IMR-90 (cell line): Measurements from ENCODE around the gene NAA15. TPM values are rescaled to one million over a fixed set of nuclear protein-coding genes. Genes with fewer than 3 reads are reported as not detected.

Source experiments
- ATAC-seq: fragments of 200-7000 bp; cut with Tn5 transposase; 2 replicates; pipeline ENCODE4 v1.9.1; 2020; ENCODE audit warnings: low read depth, mild to moderate bottlenecking, moderate library complexity
- BruUV-seq: library from RNA; stranded (reverse); fragments of 400-500 nt; replicated peaks from 2 replicates; lab custom pipeline; 2021; lab: Mats Ljungman, UMichigan
- CTCF ChIA-PET: fragments of 300-600 bp; formaldehyde crosslinking; extraction: SDS; loops from one replicate; lab custom pipeline; 2021; ENCODE audit warnings: antibody characterized with exemption; lab: Yijun Ruan, JAX
- POLR2A ChIA-PET: fragments of 300-600 bp; sonication (Branson Sonifier 250); formaldehyde crosslinking; loops from one replicate; lab custom pipeline; 2022; ENCODE audit warnings: antibody characterized with exemption; ENCODE audit not compliant: unreplicated experiment; lab: Charles Lee
- DNase-seq: peaks from one replicate; pipeline ENCODE4 v3.0.0; 2013
- H2AFZ ChIP-seq: replicated peaks from 2 replicates; pipeline ENCODE3; 2013; ENCODE audit warnings: low read length, mild to moderate bottlenecking; ENCODE audit not compliant: poor library complexity
- H2AK5ac ChIP-seq: 2 replicates; pipeline ENCODE4 v1.6.1; 2013; ENCODE audit warnings: low read depth, low read length, inconsistent platforms
- H2AK9ac ChIP-seq: replicated peaks from 2 replicates; pipeline ENCODE3; 2013; ENCODE audit warnings: mild to moderate bottlenecking, low read depth, low read length, moderate library complexity; ENCODE audit not compliant: poor library complexity
- H2BK120ac ChIP-seq: 2 replicates; pipeline ENCODE4 v1.6.1; 2013; ENCODE audit warnings: low read depth, low read length, inconsistent platforms
- H2BK15ac ChIP-seq: 3 replicates; pipeline ENCODE4 v1.6.1; 2013; ENCODE audit warnings: low read depth, low read length, inconsistent platforms
- H2BK20ac ChIP-seq: 2 replicates; pipeline ENCODE4 v1.6.1; 2013; ENCODE audit warnings: low read depth, mild to moderate bottlenecking, inconsistent platforms, low read length, moderate library complexity
- H2BK5ac ChIP-seq: 2 replicates; pipeline ENCODE4 v1.6.1; 2013; ENCODE audit warnings: mild to moderate bottlenecking, low read depth, low read length, inconsistent platforms; ENCODE audit not compliant: poor library complexity, severe bottlenecking
- H3K14ac ChIP-seq: replicated peaks from 2 replicates; pipeline ENCODE4 v1.6.1; 2013; ENCODE audit warnings: low read depth, low read length, inconsistent platforms
- H3K18ac ChIP-seq: 2 replicates; pipeline ENCODE4 v1.6.1; 2013; ENCODE audit warnings: low read depth, low read length, control low read depth
- H3K23ac ChIP-seq: 2 replicates; pipeline ENCODE4 v1.6.1; 2013; ENCODE audit warnings: low read depth, low read length, inconsistent platforms
- H3K27ac ChIP-seq: 2 replicates; pipeline ENCODE4 v1.5.1; 2013; ENCODE audit warnings: mild to moderate bottlenecking, control low read depth, low read length; ENCODE audit not compliant: insufficient read depth
- H3K27me3 ChIP-seq: 2 replicates; pipeline ENCODE4 v1.6.1; 2013; ENCODE audit warnings: low read length; ENCODE audit not compliant: control insufficient read depth, insufficient read depth
- H3K36me3 ChIP-seq: 2 replicates; pipeline ENCODE4 v1.6.1; 2013; ENCODE audit warnings: low read length, mixed read lengths; ENCODE audit not compliant: control insufficient read depth, insufficient read depth
- H3K4ac ChIP-seq: 2 replicates; pipeline ENCODE4 v1.6.1; 2013; ENCODE audit warnings: low read depth, low read length, inconsistent platforms
- H3K4me1 ChIP-seq: 2 replicates; pipeline ENCODE4 v1.6.1; 2013; ENCODE audit warnings: low read length, mixed read lengths; ENCODE audit not compliant: control insufficient read depth, insufficient read depth
- H3K4me2 ChIP-seq: 2 replicates; pipeline ENCODE4 v1.6.1; 2013; ENCODE audit warnings: low read depth, mild to moderate bottlenecking, control low read depth, low read length, moderate library complexity
- H3K4me3 ChIP-seq: 2 replicates; pipeline ENCODE4 v1.5.1; 2013; ENCODE audit warnings: low read depth, mild to moderate bottlenecking, control low read depth, low read length, moderate library complexity; ENCODE audit not compliant: insufficient read depth
- H3K56ac ChIP-seq: 2 replicates; pipeline ENCODE4 v1.6.1; 2013; ENCODE audit warnings: low read length, inconsistent platforms; ENCODE audit not compliant: insufficient read depth; ENCODE audit errors: extremely low read depth
- H3K79me1 ChIP-seq, 2 experiments: 2 replicates each; pipeline ENCODE4 v1.6.1; 2013; ENCODE audit warnings: low read length in 2 of 2, inconsistent platforms in 1 of 2, low read depth in 1 of 2
- H3K9ac ChIP-seq: 2 replicates; pipeline ENCODE4 v1.6.1; 2013; ENCODE audit warnings: low read depth, low read length, control low read depth
- H3K9me1 ChIP-seq: 2 replicates; pipeline ENCODE4 v1.6.1; 2013; ENCODE audit warnings: low read length, inconsistent platforms; ENCODE audit not compliant: insufficient read depth
- H3K9me3 ChIP-seq: 2 replicates; pipeline ENCODE4 v1.6.1; 2013; ENCODE audit warnings: low read length; ENCODE audit not compliant: control insufficient read depth, insufficient read depth
- H4K20me1 ChIP-seq: 2 replicates; pipeline ENCODE4 v1.6.1; 2013; ENCODE audit warnings: low read length, inconsistent platforms; ENCODE audit not compliant: insufficient read depth
- H4K5ac ChIP-seq: 2 replicates; pipeline ENCODE4 v1.6.1; 2013; ENCODE audit warnings: mild to moderate bottlenecking, low read depth, low read length, control low read depth
- H4K8ac ChIP-seq, 2 experiments: 2 replicates each; pipeline ENCODE4 v1.6.1; 2013; ENCODE audit warnings: low read depth in 2 of 2, low read length in 2 of 2, control low read depth in 1 of 2, inconsistent platforms in 1 of 2
- H4K91ac ChIP-seq: 2 replicates; pipeline ENCODE4 v1.6.1; 2013; ENCODE audit warnings: low read depth, low read length, inconsistent platforms; ENCODE audit not compliant: insufficient read depth
- BHLHE40 ChIP-seq: fragments of 150-350 bp; IDR thresholded peaks from 2 replicates; pipeline ENCODE4 v1.6.1; 2016; ENCODE audit warnings: mild to moderate bottlenecking, low read depth, low read length
- CEBPB ChIP-seq: IDR thresholded peaks from 2 replicates; pipeline ENCODE4 v1.6.1; 2012; ENCODE audit warnings: low read depth, low read length, improper control_type of control experiment
- CHD1 ChIP-seq: IDR thresholded peaks from 2 replicates; pipeline ENCODE4 v1.6.1; 2012; ENCODE audit warnings: low read depth, low read length, improper control_type of control experiment
- FOS ChIP-seq: fragments of 150-350 bp; IDR thresholded peaks from 2 replicates; pipeline ENCODE4 v1.6.1; 2016; ENCODE audit warnings: low read depth, low read length
- MAFK ChIP-seq: IDR thresholded peaks from 2 replicates; pipeline ENCODE4 v1.6.1; 2012; ENCODE audit warnings: low read depth, low read length, improper control_type of control experiment
- MXI1 ChIP-seq: IDR thresholded peaks from 2 replicates; pipeline ENCODE4 v1.6.1; 2012; ENCODE audit warnings: low read depth, mild to moderate bottlenecking, low read length, moderate library complexity, borderline replicate concordance
- NFE2L2 ChIP-seq: fragments of 150-350 bp; IDR thresholded peaks from 2 replicates; pipeline ENCODE4 v1.6.1; 2016; ENCODE audit warnings: low read depth, mild to moderate bottlenecking, low read length
- POLR2A ChIP-seq: IDR thresholded peaks from 2 replicates; pipeline ENCODE4 v1.6.1; 2012; ENCODE audit warnings: mild to moderate bottlenecking, low read depth, low read length
- RAD21 ChIP-seq: IDR thresholded peaks from 2 replicates; pipeline ENCODE4 v1.6.1; 2012; ENCODE audit warnings: low read length, improper control_type of control experiment
- RCOR1 ChIP-seq: IDR thresholded peaks from 2 replicates; pipeline ENCODE4 v1.6.1; 2012; ENCODE audit warnings: mild to moderate bottlenecking, low read length, improper control_type of control experiment; ENCODE audit not compliant: insufficient replicate concordance
- RFX5 ChIP-seq: IDR thresholded peaks from 2 replicates; pipeline ENCODE4 v1.8.0; 2012; ENCODE audit warnings: low read depth, mild to moderate bottlenecking, low read length, moderate library complexity
- SMC3 ChIP-seq: fragments of 150-350 bp; IDR thresholded peaks from 2 replicates; pipeline ENCODE4 v1.6.1; 2016; ENCODE audit warnings: low read depth, mild to moderate bottlenecking, antibody characterized with exemption, low read length, moderate library complexity
- WGBS, 2 experiments: methylation state at CpG; one replicate each; pipeline versions ENCODE4 v1.1.5 to v1.1.7; 2013; ENCODE audit warnings: missing lambda C conversion rate in 2 of 2; ENCODE audit not compliant: insufficient read length in 1 of 2; ENCODE audit errors: extremely low coverage in 2 of 2; 5-methylcytosine and 5-hydroxymethylcytosine counted together
- dilution Hi-C: fragments of 300-500 bp; cut with HindIII; formaldehyde crosslinking; loops from one replicate; pipeline ENCODE4 v1.14.3; 2018; ENCODE audit warnings: low sequenced_read_pairs; ENCODE audit not compliant: unreplicated experiment
- in situ Hi-C: fragments of 300-500 bp; cut with MboI; formaldehyde crosslinking; loops from 3 replicates; pipeline ENCODE4 v1.14.3; 2019; ENCODE audit warnings: low sequenced_read_pairs, inconsistent platforms, mixed read lengths
- intact Hi-C: fragments of 100-400 bp; cut with micrococcal nuclease; formaldehyde crosslinking; loops from 2 replicates; pipeline ENCODE4 v1.10.0; 2022
- polyA plus RNA-seq, 3 experiments: library from polyadenylated mRNA; depleted of rRNA; stranded (reverse); fragments of >200 nt; gene quantifications; 2 replicates each; pipeline ENCODE4 v1.2.3, GENCODE V29; 2012; ENCODE audit warnings: low replicate concordance in 1 of 3
- total RNA-seq: library from RNA; depleted of rRNA; stranded (reverse); fragments of >200 nt; gene quantifications from 2 replicates; pipeline ENCODE4 v1.2.3, GENCODE V29; 2012
- TF ChIP-seq, protein P1 (sequence below): conservative IDR thresholded peaks from 2 replicates; pipeline ENCODE4 v1.5.1; 2012; ENCODE audit warnings: mild to moderate bottlenecking, low read depth, low read length, improper control_type of control experiment
- TF ChIP-seq, protein P2 (sequence below): fragments of 150-350 bp; IDR thresholded peaks from 2 replicates; pipeline ENCODE4 v1.6.1; 2016; ENCODE audit warnings: low read depth, mild to moderate bottlenecking, low read length, moderate library complexity, borderline replicate concordance
- TF ChIP-seq, protein P3 (sequence below): fragments of 150-350 bp; IDR thresholded peaks from 2 replicates; pipeline ENCODE4 v1.6.1; 2017; ENCODE audit warnings: mild to moderate bottlenecking, antibody characterized with exemption, low read length, low read depth

The NAA15 gene
- total and polyA plus RNA-seq, 2 of the 4 experiments (the other 2 are of a cell fraction) = 11.0 to 43.4 TPM

DNA sequence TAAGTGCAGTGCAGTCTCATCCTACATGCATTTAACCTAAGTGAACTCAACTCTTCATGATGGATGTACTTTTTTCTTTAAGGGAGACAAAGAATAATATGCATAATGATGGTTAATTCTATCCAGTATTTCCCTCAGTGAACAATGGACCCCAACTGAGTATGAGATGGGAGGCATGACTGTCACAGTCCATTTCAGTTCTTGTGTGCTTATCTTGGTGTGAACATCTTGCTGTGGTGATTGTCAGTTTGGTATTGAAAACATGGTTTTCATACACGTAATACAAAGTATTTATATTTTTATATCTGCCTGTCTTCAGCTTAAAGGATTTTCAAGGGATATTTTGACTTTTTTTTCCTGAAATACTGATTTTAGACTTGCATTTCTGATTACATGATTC is 72.9 kb downstream of the NAA15 start (continued):
- TF ChIP-seq FOS = no peak

DNA sequence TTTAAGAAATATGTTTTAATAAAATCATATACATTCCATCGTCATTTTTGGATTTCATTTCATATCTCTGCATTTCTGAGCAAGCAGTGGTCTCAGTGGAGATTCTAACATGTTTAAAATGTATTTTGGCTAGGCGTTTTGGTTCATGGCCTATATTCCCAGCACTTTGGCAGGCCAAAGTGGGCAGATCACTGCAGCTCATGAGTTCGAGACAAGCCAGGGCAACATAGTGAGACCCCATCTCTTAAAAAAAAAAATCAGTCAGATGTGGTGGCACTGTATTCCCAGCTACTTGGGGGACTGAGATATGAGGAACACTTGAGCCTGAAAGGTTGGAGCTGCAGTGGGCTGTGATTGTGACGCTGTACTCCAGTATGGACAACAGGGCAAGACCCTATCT is 85.1 kb downstream of the NAA15 start:
- no CpG with 5 or more reads among the region's 4 CpGs for WGBS, 2 experiments
- H3K4me1 ChIP-seq = no peaks in the 10 kb centered on the region
- in situ Hi-C loops (no loop called here), intact Hi-C loops (no loop called here), dilution Hi-C loops (no loop called here)
- no peak overlapping the region for H4K91ac ChIP-seq
- H3K18ac ChIP-seq = no peak overlapping the region
- no peak overlapping the region for H3K4me2 ChIP-seq
- H2BK120ac ChIP-seq = no peak overlapping the region
- ATAC-seq = no peak
- CTCF ChIA-PET = interaction anchor here (0.6 kb wide), 1 partner anchor 356 kb away, joined by 3 read pairs; no protein-coding TSS in a partner anchor
- no peak overlapping the region for H3K4ac ChIP-seq
- H3K4me3 ChIP-seq = no peak overlapping the region
- H2AFZ ChIP-seq = no peak overlapping the region
- H2BK5ac ChIP-seq = no peak overlapping the region
- no peak overlapping the region for H2AK5ac ChIP-seq
- BruUV-seq = no TSS peak
- no peak overlapping the region for H3K9ac ChIP-seq
- H2AK9ac ChIP-seq = no peak overlapping the region
- H4K5ac ChIP-seq = no peak overlapping the region
- POLR2A ChIA-PET = no interaction called here
- H3K27ac ChIP-seq = no peak overlapping the region
- peaks cover 17% of the 10 kb centered on the region for H3K36me3 ChIP-seq
- no peak overlapping the region for H3K23ac ChIP-seq
- H4K8ac ChIP-seq = no peak overlapping the region
- no peaks in the 10 kb centered on the region; the same call in 1 of the 2 replicates for H4K20me1 ChIP-seq
- no peaks in the 10 kb centered on the region for H3K27me3 ChIP-seq
- H3K9me3 ChIP-seq = no peaks in the 10 kb centered on the region
- H3K56ac ChIP-seq = no peak overlapping the region
- H3K14ac ChIP-seq = no peak overlapping the region
- no peak overlapping the region for H2BK20ac ChIP-seq
- H3K79me1 ChIP-seq = peaks cover 5 to 22% of the 10 kb centered on the region in 2 experiments; a peak in 3 of 4 replicates
- no peak for DNase-seq
- no peaks in the 10 kb centered on the region; the same call in 1 of the 2 replicates for H3K9me1 ChIP-seq
- no peak overlapping the region for H2BK15ac ChIP-seq
- TF ChIP-seq MAFK (no peak), BHLHE40 (no peak), CEBPB (no peak), CHD1 (no peak), POLR2A (no peak), RCOR1 (no peak), SMC3 (no peak), FOS (no peak), RAD21 (no peak), NFE2L2 (no peak), MXI1 (no peak), RFX5 (no peak)
- TF ChIP-seq, protein P1, sequence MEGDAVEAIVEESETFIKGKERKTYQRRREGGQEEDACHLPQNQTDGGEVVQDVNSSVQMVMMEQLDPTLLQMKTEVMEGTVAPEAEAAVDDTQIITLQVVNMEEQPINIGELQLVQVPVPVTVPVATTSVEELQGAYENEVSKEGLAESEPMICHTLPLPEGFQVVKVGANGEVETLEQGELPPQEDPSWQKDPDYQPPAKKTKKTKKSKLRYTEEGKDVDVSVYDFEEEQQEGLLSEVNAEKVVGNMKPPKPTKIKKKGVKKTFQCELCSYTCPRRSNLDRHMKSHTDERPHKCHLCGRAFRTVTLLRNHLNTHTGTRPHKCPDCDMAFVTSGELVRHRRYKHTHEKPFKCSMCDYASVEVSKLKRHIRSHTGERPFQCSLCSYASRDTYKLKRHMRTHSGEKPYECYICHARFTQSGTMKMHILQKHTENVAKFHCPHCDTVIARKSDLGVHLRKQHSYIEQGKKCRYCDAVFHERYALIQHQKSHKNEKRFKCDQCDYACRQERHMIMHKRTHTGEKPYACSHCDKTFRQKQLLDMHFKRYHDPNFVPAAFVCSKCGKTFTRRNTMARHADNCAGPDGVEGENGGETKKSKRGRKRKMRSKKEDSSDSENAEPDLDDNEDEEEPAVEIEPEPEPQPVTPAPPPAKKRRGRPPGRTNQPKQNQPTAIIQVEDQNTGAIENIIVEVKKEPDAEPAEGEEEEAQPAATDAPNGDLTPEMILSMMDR = no peak
- TF ChIP-seq, protein P2, sequence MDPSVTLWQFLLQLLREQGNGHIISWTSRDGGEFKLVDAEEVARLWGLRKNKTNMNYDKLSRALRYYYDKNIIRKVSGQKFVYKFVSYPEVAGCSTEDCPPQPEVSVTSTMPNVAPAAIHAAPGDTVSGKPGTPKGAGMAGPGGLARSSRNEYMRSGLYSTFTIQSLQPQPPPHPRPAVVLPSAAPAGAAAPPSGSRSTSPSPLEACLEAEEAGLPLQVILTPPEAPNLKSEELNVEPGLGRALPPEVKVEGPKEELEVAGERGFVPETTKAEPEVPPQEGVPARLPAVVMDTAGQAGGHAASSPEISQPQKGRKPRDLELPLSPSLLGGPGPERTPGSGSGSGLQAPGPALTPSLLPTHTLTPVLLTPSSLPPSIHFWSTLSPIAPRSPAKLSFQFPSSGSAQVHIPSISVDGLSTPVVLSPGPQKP = no peak
- TF ChIP-seq, protein P3, sequence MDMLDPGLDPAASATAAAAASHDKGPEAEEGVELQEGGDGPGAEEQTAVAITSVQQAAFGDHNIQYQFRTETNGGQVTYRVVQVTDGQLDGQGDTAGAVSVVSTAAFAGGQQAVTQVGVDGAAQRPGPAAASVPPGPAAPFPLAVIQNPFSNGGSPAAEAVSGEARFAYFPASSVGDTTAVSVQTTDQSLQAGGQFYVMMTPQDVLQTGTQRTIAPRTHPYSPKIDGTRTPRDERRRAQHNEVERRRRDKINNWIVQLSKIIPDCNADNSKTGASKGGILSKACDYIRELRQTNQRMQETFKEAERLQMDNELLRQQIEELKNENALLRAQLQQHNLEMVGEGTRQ = no peak
